SIG-M5 treated with dmso at 0.1 percent for 504 hours (cell line): Measurements from ENCODE around the gene LRRN4CL.
A peak's percentile ranks its signal among the peaks of the same experiment; 100 is the strongest.
"Not testable (repeated sequence)": the region's sequence is repeated elsewhere in the genome, so short reads cannot be mapped to it uniquely, and the experiment has no call there.

ENCODE experiments used
- DNase-seq: peaks from one replicate; lab custom pipeline; 2025; ENCODE audit not compliant: unreplicated experiment; lab: John Stamatoyannopoulos, UW

LRRN4CL gene

DNA sequence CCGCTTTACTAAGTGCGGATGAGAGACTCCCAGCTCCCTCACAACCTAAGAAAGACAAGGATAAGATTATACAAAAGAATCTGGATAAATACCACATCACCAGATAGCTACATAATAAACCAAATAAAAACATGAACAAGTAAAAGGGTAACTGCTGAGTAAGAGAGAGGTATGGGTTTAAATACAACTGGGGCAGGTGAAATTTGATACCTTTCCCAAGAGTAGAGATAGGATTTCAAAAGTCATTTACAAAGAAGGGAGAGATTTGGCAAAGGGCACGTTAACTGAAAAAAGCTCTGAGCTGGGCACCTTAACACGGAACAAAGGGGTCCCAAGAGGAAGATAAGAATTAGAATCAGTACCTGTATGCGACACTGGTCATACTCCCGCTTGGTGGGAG is 12.2 kb downstream of the LRRN4CL start:
- no peak for DNase-seq

- DNase-seq: no peak
These were observed 12.6 kb downstream of the LRRN4CL start for GRCh38 chr11:62676698-62677097.

DNA sequence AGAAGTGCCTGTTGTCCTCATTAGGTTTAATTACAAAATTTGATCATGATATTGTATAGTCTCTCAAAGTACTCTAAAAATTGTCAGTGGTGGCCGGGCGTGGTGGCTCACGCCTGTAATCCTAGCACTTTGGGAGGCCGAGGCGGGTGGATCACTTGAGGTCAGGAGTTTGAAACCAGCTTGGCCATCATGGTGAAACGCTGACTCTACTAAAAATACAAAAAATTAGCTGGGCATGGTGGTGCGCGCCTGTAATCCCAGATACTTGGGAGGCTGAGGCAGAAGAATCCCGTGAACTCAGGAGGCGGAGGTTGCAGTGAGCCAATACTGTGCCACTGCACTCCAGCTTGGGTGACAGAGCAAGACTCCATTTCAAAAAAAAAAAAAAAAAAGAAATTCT is 13.9 kb downstream of the LRRN4CL start:
- DNase-seq: not testable (repeated sequence)

GRCh38 chr11:62673196-62673525 is 16.2 kb downstream of the LRRN4CL start:
- DNase-seq: no peak

GRCh38 chr11:62671608-62672389 is 17.5 kb downstream of the LRRN4CL start, which contains the start of the genes LBHD1 and UQCC3:
LBHD1 (minus strand) TSS chr11:62672267; CDS start chr11:62670031, 2,236 bp downstream.
UQCC3 (plus strand) TSS chr11:62671673; CDS start chr11:62671746, 73 bp downstream.
- peak; percentile 94 for DNase-seq

DNA sequence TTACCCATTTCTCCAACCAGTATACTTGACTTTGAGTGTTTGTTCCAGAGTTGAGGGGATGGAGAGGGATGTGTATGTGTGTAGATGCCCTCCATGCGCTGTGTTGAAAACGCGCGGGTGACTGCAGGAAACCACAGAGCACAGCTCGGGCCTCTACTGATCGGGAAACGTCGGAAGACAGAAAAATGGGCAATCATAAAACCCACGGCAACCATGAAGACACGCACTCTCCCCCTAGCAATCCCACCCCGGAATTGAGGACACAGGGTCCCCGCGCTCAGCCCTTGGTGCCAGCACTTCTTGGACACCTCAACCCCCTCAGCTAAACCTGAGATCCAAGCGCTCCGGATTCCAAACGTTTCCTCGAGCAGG is 18.1 kb downstream of the LRRN4CL start:
- peak; percentile 68 for DNase-seq

- DNase-seq: no peak
These were observed 19.7 kb downstream of the LRRN4CL start for GRCh38 chr11:62669420-62670161.

- DNase-seq: no peak
These were observed 21.9 kb downstream of the LRRN4CL start for GRCh38 chr11:62667460-62667859.

- DNase-seq: no peak
These were observed 22.9 kb downstream of the LRRN4CL start for GRCh38 chr11:62666259-62666926.

DNA sequence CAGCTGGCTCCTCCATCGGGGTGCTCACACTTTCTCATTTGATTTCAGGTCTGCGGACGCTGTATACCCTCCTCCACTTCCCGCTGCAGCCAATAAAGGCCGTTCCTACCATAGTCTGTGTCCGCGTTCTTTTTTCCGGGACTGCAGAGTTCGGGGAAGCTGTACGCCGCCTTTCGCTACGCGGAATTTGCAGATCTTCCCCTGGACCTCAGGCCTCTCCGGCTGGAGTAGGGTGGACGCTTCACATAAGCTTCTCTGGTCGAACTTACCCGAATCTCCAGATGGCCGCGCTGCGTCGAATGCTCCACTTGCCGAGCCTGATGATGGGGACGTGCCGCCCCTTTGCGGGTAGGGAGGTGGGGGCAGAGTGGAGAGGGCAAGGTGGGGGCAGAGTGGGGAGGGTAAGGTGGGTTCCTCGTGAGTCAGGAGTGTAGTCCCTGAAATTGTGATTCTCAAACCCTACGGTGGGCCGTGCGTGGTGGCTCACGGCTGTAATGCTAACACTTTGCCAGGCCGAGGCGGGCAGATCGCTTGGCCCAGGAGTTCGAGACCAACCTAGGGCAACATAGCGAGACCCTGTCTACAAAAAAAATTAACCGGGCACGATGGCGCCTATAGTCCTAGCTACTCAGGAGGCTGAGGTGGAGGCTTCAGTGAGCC is 23.6 kb downstream of the LRRN4CL start:
- DNase-seq: peak; percentile 67

GRCh38 chr11:62665075-62665598 is 24.2 kb downstream of the LRRN4CL start, which contains the start of the genes C11orf98 and CSKMT:
C11orf98 (minus strand) TSS chr11:62665210; CDS start chr11:62665169, 41 bp downstream.
CSKMT (plus strand) TSS chr11:62665312; CDS start chr11:62665880, 568 bp downstream.
- DNase-seq: peak; percentile 91

DNA sequence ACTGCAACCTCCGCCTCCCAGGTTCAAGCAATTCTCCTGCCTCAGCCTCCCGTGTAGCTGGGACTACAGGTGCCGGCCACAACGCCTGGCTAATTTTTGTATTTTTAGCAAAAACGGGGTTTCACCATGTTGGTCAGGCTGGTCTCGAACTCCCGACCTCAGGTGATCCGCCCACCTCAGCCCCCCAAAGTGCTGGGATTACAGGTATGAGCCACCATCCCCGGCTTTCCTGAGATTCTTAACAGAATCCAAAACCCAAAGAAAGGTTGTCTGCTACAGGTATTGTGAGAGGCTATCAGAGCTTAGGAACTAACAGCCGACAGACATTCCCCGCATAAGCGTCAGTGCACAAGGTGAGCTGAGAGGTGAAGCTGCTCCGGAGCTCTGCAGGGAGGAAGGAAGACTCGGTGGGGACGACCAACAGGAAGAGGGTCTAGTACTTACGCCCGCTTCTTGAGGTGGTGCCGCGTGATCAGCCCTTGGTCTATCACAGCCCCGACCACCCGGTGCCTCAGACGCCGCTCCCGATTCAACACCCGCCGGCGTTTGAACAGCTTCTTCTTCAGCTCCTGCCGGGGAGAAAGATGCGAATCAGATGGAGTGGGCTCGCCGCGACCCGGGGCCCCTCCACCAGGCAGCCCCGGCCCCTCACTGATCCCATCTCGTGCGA is 24.8 kb downstream of the LRRN4CL start:
- peak; percentile 70 for DNase-seq

DNA sequence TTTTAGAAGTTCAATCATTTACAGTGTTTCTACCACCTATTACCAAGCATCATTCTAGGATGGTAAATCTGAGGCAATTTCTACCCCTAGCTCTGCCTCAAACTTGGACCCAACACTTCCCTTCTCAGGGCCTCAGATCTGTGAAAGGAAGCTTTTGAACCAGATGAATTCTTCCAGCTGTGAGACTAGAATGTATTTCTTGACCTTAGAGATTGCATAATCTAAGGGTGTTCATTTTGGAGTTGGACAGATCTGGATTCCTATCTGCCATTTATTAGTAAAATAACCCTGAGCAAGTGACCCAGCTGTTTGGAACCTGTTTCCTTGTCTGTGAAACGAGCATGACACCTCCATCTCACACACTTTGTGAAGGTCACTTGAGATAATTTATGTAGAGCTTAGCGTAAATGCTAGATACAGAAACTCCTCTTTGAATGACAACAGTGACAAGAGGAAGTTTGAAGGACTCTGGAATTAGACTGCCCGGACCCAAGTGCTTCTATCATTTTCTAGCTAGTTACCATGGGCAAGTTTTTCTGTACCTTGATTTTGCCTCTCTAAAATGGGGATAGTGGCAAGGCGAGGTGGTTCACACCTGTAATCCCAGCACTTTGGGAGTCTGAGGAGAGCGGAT is 32.4 kb downstream of the LRRN4CL start:
- peak; percentile 33 for DNase-seq

DNA sequence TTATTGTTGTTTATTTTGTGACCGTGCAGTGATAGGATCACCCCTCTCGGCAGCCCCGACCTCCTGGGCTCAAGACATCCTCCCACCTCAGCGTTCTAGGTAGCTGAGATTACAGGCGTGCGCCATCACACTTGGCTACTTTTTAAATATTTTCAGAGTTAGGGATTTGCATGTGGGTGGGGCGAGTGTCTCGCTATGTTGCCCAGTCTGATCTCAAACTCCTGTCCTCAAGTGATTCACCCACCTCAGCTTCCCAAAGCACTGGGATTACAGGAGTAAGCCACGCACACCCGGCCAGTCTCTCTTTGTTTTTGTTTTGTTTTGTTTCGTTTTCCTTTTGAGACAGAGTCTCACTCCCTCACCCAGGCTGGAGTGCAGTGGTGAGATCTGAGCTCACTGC is 35.0 kb downstream of the LRRN4CL start:
- no peak for DNase-seq

DNA sequence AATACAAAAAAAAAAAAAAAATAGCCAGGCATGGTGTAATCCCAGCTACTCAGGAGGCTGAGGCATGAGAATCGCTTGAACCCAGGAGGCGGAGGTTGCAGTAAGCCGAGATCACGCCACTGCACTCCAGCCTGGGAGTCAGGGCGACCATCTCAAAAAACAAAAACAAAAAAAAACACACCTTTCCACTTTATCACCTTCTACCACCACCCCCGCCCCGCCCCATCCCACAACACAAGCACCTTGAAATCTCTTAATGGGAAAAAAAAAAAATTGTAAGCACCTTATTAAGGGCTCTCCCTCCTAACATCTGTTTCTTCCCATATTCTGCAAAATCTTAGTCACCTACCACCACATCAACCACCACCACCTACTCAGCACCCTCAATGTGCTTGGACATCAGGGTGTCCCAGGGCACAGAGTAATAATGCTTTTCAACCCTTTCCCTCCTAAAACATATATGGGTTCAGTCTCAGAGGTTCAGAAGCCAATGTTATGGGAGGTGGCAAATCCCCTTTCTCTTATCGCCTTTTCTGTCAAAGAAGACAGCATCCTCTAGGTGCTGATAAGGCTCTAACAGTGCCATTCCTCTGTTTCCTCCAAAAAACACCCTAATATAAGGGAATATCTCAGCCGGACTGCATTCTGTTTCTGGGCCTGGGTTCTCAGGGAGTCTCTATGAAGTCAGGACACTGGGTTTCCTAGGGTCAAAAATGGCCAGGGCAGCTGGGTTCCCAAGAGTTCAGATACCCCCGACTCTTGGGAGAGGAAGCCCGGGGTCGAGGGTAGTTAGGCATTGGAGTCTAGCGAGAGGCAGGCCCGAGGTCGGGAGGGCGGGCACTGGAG is 36.9 kb downstream of the LRRN4CL start:
- no peak for DNase-seq

DNA sequence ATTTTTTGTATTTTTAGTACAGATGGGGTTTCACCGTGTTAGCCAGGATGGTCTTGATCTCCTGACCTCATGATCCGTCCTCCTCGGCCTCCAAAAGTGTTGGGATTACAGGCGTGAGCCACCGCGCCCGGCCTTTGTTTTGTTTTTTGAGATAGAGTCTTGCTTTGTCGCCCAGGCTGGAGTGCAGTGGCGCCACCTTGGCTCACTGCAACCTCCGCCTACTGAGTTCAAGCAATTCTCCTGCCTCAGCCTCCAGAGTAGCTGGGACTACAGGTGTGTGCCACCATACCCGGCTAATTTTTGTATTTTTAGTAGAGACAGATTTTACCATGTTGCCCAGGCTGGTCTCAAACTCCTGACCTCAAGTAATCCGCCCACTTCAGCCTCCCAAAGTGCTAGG is 39.0 kb downstream of the LRRN4CL start:
- not testable (repeated sequence) for DNase-seq

DNA sequence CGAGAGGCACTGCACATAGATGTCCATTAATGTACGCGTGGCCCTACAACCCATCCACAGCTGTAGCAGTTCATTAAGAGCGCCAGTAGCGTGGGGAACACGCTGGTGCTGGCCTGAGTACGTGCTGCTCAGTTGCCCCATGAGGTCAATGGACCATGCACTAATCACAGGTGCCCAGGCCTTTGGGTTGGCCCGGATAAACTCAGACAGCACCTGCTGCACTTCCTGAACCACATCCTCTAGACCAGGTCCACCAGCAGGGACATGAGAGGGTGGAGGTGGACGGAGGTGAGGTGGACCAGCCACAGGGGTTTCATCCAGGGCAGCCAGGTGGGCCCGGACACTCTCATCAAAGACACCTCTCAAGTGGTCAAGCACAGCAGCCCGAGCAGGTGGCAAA is 39.8 kb downstream of the LRRN4CL start:
- no peak for DNase-seq

- no peak for DNase-seq
These were observed 40.4 kb downstream of the LRRN4CL start for GRCh38 chr11:62648967-62649364.
